Measurements from ENCODE around the gene CERS6. TPM values are rescaled to one million over a fixed set of nuclear protein-coding genes. Genes with fewer than 3 reads are reported as not detected.
"Not testable (repeated sequence)": the region's sequence is repeated elsewhere in the genome, so short reads cannot be mapped to it uniquely, and the experiment has no call there.

CERS6 gene
- polyA plus RNA-seq, 3 donors = 5.3 to 13.2 (median 8.3) TPM

DNA sequence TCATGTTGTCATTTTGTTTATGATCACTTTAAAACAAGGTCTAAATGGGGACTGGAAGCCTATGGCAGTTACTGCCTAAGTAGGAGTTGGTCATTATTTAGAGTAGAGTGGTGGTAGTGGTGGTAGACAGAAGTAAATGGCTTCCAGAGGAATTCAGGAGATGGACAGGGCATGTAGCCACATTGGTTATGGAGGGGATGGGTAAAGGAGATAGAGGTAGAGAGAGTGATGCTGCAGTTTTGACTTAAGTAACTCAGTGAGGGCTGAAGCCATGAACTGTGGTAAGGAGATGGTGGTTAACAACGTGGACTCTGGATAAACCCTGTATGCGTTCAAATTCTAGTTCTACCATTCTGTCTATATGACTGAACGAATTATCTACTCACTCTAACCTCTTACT lies 284.7 kb downstream of the CERS6 start:
- no peak overlapping the region for H3K27ac ChIP-seq (ENCODE audit: low read depth, low read length)
- WGBS, 3 donors = 63 to 82% (median 80%) methylated on average over 3 of the region's 3 CpGs

- H3K27ac ChIP-seq (ENCODE audit: low read depth, low read length) = no peak overlapping the region
- whole genome bisulfite sequencing, 3 donors = 82 to 93% (median 92%) methylated on average over 4 of the region's 4 CpGs
Measured at GRCh38 chr2:168742258-168742932, 286.3 kb downstream of the CERS6 start.

DNA sequence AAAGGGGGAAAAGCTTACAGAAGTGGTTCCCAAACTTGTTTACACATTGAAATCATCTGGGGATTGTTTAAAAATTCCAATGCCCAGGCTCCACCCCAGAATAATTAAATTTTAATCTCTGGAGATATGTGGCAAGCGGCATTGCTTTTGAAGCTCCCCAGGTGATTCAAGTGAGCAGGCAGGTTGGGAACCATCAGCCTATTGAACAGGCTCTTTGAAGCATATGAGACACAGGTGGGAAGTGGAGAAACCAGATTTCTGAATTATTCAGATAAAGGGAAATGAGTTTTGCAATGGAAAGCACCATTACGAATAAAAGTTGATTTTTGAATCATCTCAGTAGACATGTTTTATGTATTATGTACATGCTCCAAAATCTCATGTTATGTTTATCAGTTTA lies 288.8 kb downstream of the CERS6 start:
- no peak overlapping the region for H3K27ac ChIP-seq (ENCODE audit: low read depth, low read length)
- WGBS, 3 donors = 73 to 87% (median 78%) methylated on average over 2 of the region's 2 CpGs

- H3K27ac ChIP-seq (ENCODE audit: low read depth, low read length) = no peak overlapping the region
- WGBS, 3 donors = 36 to 90% (median 88%) methylated on average over 5 of the region's 5 CpGs
Measured at GRCh38 chr2:168748461-168748860, 292.4 kb downstream of the CERS6 start.

GRCh38 chr2:168749297-168749696 lies 293.2 kb downstream of the CERS6 start:
- 73 to 91% (median 85%) methylated on average over 3 to 6 of the region's 6 CpGs for WGBS, 3 donors
- H3K27ac ChIP-seq (ENCODE audit: low read depth, low read length) = no peak overlapping the region

DNA sequence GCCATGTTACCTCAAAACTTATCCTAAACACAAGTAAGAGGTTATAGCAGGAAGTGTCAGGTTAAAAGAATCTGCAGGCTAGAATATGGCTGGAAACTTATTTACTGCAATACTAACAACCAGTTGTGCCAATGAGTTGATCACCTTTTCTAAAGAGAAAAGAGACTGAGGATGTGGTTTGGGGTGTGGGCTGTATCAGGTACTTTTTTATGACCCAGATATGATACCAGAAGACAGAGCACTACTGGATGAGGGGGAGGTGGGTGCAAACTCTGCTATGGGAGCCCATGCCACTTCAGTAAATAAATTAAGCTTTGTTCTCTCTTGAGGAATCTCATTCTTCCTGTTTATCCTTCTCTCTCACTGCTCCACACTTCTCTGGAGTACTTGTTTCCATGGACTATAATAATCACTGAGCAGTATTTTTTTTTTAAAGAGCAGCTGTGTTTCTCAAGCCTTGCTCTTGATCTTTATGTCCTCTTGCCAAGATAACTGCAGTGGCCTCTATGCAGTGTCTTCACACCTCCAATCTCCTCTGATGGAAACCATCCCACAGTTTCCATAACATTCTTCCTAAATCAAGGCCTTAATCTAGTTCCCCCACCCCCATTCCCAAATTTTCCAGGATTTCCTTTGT lies 295.1 kb downstream of the CERS6 start:
- no peak overlapping the region for H3K27ac ChIP-seq (ENCODE audit: low read depth, low read length)

DNA sequence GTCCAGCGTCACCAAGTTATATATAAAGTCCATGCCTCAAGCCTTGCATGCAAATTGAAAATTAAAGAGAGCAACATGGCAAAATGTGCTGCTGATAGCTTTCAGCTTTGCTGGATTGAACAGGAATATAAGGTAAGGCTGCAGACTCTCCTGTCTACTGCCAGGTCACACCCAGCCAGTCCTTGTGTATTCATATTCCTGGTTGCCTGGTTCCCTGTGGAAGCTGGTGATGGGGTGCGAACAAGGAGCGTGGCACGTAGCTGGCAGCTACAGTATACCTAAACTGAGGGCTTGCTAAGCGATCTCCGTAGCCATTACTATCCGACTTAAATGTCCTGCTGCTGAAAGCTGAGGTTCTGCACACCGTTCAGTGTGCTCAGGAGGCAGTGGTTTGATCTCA lies 296.3 kb downstream of the CERS6 start:
- WGBS, 3 donors = 96 to 98% (median 97%) methylated on average over 8 of the region's 8 CpGs
- no peak overlapping the region for H3K27ac ChIP-seq (ENCODE audit: low read depth, low read length)

- no peak overlapping the region for H3K27ac ChIP-seq (ENCODE audit: low read depth, low read length)
- WGBS, 3 donors = 94 to 97% (median 96%) methylated on average over 8 of the region's 8 CpGs
Measured at GRCh38 chr2:168753765-168754329, 297.8 kb downstream of the CERS6 start.

DNA sequence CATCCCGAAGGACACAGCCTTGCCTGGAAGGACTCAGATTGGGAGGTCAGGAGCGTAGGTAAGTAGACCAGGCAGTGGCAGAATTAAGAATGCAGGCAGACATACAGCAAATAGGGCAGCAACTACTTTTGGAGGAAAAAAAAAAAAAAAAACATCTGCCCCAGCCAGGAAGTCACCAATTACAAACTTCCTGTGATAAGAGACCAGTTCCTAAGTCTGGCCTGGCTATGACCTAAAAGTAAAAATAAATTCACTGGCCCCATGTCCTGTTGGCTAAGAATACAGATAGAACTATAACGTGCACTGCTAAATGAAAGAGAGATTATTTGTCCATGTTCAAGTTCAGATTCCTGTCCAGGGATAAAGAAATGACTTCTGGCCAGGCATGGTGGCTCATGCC lies 301.2 kb downstream of the CERS6 start:
- no peak overlapping the region for H3K27ac ChIP-seq (ENCODE audit: low read depth, low read length)
- 36 to 61% (median 39%) methylated on average over 3 of the region's 3 CpGs for WGBS, 3 donors

DNA sequence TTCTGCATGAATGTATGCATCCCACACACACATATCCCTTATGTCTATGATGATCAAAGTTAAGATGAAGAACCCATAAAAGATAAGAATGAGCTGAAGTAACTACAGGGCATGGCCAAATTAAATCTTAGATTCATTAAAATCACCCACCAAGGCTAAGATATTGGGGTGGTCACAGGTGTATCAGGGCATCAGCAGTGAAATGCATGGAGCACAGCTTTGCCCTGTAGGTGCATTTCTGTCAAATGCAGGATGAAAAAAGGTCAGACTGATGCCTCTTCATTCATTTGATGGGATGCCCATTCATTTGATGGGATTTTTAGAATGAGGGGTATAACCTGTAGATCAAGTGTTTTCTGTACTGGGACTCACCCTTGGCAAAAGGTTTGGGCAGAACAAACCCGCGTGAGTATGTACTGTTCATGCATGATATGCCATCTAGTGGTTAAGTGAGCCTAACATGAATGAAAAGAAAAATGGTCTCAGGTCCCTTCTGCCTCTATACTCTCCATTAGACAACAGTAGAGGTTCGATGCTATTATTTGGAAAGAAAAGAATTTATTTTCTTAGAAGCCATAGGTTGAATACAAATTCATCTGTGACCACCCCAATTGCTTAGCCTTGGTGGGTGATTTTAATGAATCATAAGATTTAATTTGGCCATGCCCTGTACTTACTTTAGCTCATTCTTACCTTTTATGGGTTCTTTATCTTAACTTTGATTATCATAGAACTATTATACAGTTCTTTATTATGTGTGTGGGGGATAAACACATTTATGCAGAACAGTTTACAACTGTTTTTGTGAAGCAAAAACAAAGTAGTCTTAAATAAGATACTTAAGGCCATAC lies 303.1 kb downstream of the CERS6 start:
- H3K27ac ChIP-seq (ENCODE audit: low read depth, low read length) = no peak overlapping the region
- WGBS, 3 donors = 22 to 27% (median 25%) methylated on average over 3 of the region's 3 CpGs

GRCh38 chr2:168765401-168765800 lies 309.3 kb downstream of the CERS6 start:
- H3K27ac ChIP-seq (ENCODE audit: low read depth, low read length) = no peak overlapping the region
- WGBS, 3 donors = 56 to 89% (median 58%) methylated on average over 1 of the region's 1 CpG

GRCh38 chr2:168766600-168766999 lies 310.5 kb downstream of the CERS6 start:
- no peak overlapping the region for H3K27ac ChIP-seq (ENCODE audit: low read depth, low read length)
- WGBS, 3 donors = 69 to 83% (median 77%) methylated on average over 2 of the region's 2 CpGs

DNA sequence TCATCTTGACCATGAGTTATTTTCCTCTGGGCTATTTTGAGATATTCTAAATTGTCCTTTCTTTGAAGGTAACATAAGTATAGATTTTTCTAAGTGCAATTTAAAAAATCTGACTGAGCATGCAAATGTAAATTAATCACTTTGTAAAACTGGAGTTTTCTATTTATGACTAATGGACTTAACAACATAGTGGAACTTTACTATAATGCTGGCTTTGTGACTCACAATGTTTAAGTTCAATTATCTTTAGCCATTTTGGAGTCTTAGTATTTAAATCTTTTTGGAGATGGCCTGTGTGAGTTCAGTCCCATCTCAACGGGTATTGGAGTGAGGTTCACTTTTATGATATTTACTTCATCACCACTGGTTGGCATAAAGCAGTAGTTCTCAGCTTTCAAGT lies 311.2 kb downstream of the CERS6 start:
- H3K27ac ChIP-seq (ENCODE audit: low read depth, low read length) = no peak overlapping the region
- 38 to 62% (median 61%) methylated on average over 1 of the region's 1 CpG for WGBS, 3 donors

DNA sequence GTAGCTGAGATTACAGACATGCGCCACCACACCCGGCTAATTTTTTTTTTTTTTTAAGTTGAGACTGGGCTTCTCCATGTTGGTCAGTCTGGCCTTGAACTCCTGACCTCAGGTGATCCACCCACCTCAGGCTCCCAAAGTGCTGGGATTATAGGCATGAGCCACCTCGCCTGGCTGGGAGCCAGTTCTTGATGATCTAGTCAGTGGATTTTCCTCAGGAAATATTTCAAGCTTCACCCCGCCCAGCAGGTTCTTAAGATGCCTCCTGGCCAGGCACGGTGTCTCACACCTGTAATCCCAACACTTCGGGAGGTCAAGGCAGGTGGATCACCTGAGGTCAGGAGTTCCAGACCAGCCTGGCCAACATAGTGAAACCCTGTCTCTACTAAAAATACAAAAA lies 312.3 kb downstream of the CERS6 start:
- WGBS, 3 donors = 91 to 99% (median 96%) methylated on average over 6 of the region's 6 CpGs
- H3K27ac ChIP-seq (ENCODE audit: low read depth, low read length) = not testable (repeated sequence)

DNA sequence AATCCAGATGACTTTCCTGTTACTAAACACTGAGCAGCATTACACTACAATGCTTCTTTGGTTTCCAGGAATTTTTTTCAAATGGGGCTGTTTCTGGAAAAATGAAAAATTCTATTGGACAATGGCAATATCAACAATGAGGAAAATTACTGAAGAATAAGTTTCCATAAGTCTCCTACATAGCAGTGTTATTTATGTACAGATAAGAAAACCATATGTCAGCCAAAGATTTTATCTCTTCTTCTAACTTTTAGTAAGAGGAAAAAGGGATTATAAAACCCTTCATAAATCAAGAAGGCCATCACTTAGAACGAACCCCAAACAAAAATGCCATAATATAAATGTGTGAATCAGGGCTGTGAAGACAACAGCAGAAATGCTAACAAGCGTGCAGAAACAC lies 314.7 kb downstream of the CERS6 start:
- H3K27ac ChIP-seq (ENCODE audit: low read depth, low read length) = no peak overlapping the region
- WGBS, 3 donors = 74 to 89% (median 86%) methylated on average over 2 of the region's 2 CpGs

DNA sequence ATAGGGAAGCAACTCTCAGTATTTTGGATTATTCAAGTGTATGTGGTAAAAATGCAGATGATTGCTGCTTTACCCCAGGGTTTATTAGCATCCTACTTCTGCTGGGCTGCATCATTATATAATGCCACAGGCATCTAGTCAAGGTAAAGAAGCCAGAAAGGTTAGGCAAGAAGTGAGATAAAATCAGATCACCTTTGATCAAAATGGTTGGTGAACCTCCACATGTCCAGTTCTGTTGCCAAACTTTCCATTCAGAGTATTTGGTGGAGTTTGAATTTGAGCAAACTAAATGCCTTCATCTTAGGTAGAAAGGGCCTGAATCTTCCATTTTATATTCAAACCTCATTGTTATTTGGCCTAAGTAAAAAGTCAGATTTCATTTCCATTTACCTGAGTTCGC lies 316.6 kb downstream of the CERS6 start:
- WGBS, 3 donors = 99 to 100% (median 100%) methylated on average over 1 of the region's 1 CpG

GRCh38 chr2:168773128-168773527 lies 317.1 kb downstream of the CERS6 start:
- 71 to 92% (median 84%) methylated on average over 2 of the region's 2 CpGs for WGBS, 3 donors
- no peak overlapping the region for H3K27ac ChIP-seq (ENCODE audit: low read depth, low read length)

More for the DNA sequence above, 316.6 kb downstream of the CERS6 start:
- no peak overlapping the region for H3K27ac ChIP-seq (ENCODE audit: low read depth, low read length)

DNA sequence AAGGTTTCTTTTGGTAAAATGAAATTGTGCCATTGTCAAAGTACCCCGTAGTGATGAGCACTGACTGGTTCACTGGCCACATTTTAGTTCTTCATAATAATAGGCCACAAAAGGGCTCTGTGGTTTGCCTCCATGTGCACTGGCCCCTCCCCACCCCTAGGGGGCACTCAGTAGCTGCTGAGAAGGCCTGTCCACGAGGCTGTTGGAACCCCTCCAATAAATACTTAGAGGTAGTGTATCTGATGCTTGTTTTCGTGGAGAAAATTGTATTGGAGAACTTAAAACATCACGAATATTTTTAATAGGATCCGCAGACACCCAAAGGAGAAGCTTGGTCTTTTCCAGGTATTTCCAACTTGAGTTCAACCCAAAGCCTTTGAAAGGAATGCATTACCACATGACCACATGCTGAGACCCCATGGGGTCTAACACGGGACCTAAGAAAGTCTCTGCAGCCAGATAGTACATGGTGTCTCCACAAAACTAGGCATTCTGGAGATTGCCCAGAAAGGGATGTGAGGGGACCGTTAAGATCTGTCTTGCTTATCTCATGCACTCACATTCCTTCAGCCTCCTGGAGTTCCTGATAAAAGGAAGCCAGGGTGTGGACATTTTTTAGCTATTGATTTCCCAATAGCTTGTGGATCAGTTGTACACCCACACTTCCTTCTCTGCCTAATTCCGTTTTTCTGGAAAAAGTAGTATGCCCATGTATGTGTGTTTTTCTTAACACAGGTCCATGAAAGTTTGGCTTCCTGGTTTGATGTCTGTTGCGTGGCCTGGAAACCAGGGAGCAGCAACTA lies 317.8 kb downstream of the CERS6 start:
- WGBS, 3 donors = 38 to 55% (median 54%) methylated on average over 9 of the region's 9 CpGs
- H3K27ac ChIP-seq (ENCODE audit: low read depth, low read length) = no peak overlapping the region

All from adipose tissue (tissue), 3 donors.